HG03066 (cell line): Measurements from ENCODE around the gene PPFIA2.

ENCODE experiments used
- ATAC-seq: cut with Tn5 transposase; IDR thresholded peaks from one replicate; pipeline ENCODE4 v1.9.1; 2021; ENCODE audit warnings: low read depth; ENCODE audit not compliant: unreplicated experiment

Gene PPFIA2

GRCh38 chr12:81294325-81295190, 464.6 kb downstream of the PPFIA2 start:
- no peak for ATAC-seq

- ATAC-seq: no peak
Observed at GRCh38 chr12:81288651-81289050, 470.5 kb downstream of the PPFIA2 start.

DNA sequence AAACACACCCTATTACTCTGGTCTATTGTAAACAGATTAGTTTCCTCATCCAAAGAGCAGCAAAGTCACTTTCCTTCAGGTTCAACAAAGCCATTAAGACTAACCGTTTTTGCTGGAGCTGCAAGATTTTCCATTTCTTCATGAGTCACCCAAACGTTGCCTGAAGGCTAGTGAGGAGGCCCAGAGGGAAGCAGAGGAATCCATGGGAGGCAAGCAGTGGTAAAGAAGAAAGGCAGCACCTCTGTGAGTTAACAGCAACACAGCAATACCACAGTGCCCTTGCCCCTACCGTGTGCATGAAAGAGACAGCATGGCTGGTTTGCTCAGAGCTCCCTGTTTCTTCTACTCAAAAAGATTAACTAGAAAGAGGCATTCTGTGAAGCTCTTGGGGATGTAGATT, 475.0 kb downstream of the PPFIA2 start:
- ATAC-seq: no peak

DNA sequence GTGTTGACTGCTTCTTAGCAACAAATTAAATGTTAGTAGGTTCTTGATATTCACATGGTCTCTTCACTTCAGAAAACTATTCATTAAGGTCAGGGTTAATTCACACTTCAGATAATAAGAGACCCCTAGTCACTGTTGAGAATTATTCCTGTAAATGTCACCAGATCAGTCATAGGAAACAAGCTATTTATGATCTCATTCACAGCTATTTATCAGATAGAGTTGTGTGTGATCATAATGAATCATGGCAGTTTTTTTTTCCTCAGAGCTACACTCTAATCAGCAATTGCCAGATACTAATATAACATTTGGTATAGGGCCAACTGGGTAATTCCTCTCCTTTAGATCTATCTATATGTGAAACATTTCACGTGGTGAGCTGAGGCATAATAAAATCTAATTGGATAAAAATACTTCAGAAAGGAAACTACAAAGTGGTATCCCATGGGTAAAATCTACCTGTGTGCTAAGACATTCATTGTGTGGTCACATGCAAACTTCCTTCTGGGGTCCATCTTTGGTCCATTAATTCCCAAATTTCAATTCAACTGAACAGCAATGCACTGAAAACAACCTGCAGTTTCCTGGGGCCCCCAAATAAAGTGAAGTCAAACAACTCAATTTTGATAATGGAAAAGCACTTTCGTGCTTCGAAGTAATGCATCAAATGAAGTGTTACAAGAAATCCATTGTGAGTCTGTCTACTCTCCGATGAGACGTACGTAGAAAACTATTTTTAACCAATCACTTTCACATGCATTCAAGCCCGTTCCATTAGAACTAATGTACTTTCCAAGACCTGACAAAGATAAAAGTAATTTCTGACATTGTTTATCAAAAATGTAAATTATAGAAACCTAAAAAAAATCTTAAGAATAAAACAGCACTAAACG, 484.3 kb downstream of the PPFIA2 start:
- no peak for ATAC-seq

DNA sequence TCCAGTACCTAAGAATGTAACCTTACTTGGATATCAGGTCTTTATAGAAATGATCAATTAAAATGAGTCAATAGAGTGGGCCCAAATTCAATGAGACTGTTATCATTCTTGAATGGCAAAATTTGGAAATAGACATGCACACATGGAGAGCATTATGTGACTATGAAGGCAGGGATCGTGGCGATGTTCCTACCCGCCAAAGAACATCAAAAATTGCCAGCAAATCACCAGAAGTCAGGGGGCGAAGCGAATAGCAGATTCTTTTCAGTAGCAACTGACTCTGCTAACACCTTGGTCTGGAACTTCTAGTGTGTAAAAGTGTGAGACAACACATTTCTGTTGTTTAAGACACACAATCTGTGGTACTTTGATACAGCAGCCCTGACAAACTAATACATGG, 488.8 kb downstream of the PPFIA2 start:
- ATAC-seq: no peak

DNA sequence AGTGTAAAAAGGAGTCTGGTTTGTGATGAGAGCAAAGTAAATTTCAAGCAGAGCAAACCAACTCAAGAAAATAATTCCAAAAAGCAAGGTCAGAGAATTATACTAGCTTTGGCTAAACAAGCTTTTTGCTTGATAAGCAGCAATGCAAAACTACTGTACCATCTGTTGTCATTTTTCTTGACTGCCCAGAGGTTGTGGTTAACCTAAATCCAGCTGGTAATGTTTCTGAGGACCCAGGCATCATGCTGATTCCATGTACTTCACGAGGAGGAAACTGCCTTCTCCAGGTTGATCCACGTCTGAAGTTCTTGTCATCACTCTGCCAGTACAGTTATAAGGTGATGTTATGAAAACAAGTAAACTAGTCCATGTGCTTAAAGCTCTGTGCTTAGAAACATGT, 496.1 kb downstream of the PPFIA2 start:
- ATAC-seq: no peak

- no peak for ATAC-seq
Observed at GRCh38 chr12:81261508-81262207, 497.5 kb downstream of the PPFIA2 start.

DNA sequence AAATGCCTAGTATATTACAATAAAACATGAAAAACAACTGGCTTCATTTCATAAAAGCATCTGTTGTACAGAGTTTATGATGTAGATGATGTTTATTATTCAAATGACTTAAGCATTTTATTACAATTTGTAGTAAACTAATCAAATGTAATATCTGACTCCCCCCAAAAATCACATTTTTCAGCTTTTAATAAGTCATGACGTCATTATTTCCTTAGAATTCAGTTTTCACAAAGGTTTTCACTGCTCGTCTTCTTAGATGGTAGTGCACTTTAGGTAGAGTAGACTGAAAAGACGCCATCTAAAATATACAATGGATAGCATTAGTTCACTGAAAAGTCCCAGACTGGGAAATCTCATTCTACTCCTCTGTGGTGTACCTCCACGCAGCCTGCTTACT, 499.8 kb downstream of the PPFIA2 start:
- ATAC-seq: no peak

DNA sequence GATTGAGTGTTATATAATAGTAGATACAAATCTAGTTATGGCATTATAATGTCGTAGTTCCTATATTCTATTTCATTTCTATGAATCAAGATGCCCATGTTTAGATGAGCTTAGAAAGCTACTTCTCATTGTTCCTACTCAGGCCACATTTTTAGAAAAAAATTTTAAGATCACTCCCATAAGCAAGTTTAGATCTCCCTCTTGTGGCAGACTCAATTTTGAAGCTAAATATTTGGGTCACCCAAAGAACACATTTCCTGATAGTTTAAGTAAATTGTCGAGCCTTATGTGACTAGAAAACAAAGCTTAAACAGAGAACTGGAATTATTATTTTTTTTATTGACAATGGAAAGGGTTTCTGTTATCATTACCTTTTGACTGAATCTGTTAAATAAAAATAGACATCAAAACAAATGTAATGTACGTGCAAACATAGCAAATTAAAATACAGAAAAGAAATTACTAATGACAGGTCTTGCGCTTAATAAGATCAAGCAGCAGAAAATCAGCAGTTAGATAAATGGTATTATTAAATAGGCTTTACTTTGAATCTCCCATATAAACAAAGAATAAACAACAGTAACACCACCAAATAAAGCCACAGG, 501.1 kb downstream of the PPFIA2 start:
- no peak for ATAC-seq

DNA sequence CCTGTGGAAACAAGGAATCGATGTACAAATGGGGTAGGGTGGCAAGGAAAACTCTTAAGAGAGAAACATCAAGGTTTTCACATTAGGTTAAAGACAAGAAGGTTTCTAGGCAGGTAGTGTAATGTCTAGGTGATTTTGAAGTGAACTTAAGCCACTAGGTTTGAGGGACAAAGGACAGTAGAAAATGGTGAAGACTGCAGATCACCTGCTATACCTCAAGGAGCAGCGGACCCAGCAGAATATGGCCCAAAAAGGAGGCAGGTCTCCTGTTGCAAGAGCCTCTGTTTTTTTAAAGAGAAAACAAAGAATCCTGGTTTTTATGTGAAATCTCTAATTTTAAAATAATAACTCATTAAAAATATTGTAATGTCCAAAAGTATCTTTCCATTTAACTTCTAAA, 503.2 kb downstream of the PPFIA2 start:
- ATAC-seq: no peak

- ATAC-seq: no peak
Observed at GRCh38 chr12:81255456-81255855, 503.7 kb downstream of the PPFIA2 start.

- no peak for ATAC-seq
Observed at GRCh38 chr12:81253360-81253759, 505.8 kb downstream of the PPFIA2 start.

- no peak for ATAC-seq
Observed at GRCh38 chr12:81252228-81252627, 506.9 kb downstream of the PPFIA2 start.

DNA sequence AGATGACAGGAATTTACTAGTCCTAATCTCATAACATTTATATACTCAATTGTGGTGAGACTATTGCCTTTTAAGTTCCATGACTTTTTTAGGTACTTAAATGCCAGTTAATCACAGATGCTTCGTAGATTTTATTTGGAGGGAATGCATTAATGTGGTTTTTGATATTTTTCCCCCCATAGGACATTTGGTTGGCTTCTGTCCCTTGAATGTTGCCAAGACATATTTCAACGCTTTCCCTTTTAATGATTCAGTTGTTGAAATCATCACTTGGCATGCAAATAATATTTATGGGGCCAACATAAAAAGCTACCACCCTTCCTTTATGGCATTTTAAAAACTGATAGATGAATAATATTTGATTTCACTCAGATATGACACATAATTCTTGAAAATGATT, 509.2 kb downstream of the PPFIA2 start:
- ATAC-seq: no peak

DNA sequence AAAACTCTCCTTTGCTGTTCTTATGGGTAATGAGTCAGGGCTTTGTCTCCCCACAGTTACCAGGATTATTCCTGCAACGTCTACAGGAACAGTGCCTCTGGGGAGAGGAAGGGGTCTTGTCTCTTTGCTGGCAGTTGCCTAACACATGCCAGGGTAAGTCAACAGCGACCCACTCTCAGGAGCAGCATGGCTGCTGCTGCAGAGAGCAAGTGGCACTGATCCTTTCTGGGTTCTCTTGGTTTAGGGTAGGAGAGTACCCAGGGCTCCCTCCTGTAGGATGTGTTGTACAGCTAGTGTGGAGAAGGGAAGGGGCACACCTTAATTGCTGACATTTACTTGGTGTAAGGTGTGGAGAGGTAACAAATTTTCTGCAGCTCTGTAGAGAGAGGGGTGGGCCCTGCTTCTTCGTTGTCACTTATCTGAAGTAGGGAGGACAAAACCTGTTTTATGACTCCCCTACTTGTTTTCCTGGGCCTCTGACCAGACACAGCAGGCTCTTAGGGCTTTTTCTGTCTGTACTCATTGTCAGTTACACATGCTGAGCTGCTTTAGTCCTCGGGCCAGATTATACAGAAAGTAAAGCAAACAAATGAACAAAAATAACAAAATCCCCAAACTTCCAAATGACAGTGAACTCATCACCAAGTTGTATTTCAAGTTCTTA, 513.1 kb downstream of the PPFIA2 start:
- no peak for ATAC-seq

GRCh38 chr12:81245458-81245857, 513.7 kb downstream of the PPFIA2 start:
- no peak for ATAC-seq

GRCh38 chr12:81231574-81232368, 527.4 kb downstream of the PPFIA2 start:
- ATAC-seq: no peak

DNA sequence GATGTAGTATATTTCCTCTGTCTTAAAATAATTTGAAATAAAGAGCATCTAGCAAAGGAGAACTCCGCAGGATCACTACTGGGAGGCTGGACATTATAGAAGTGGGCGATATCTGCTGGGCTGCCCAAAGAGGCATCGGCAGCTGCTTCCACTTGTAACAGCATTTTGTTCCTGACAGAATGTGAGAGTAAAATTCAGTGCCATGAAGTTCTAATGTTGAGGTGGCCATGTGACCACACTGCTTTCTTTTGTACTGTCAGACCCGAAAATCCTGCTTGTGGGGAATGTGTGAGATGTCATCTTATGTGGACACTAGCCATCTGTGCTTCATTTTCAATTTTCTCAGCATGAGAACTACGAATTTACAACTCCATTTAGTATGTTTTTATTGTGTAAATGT, 529.4 kb downstream of the PPFIA2 start:
- no peak for ATAC-seq

GRCh38 chr12:81224626-81225025, 534.5 kb downstream of the PPFIA2 start:
- ATAC-seq: no peak
